Endothelial cell of umbilical vein (primary cell): Measurements from ENCODE around the gene ANO9. TPM values are rescaled to one million over a fixed set of nuclear protein-coding genes. Genes with fewer than 3 reads are reported as not detected.

Experiments
- BruUV-seq: library from RNA; stranded (reverse); fragments of 400-500 nt; replicated peaks from 2 replicates; lab custom pipeline; 2021; lab: Mats Ljungman, UMichigan
- CTCF ChIA-PET: fragments of 300-600, 350-600 bp; sonication (Branson Sonifier 250); formaldehyde crosslinking; loops from one replicate; lab custom pipeline; 2021; ENCODE audit warnings: antibody characterized with exemption, inconsistent platforms; lab: Charles Lee
- POLR2A ChIA-PET: fragments of 300-600, 350-600 bp; sonication (Branson Sonifier 250); formaldehyde crosslinking; loops from one replicate; lab custom pipeline; 2021; ENCODE audit warnings: antibody characterized with exemption, inconsistent platforms; lab: Charles Lee
- DNase-seq: peaks from one replicate; pipeline ENCODE4 v3.0.0-alpha.2; 2011; ENCODE audit warnings: low read depth, low spot score
- FAIRE-seq: peaks from 2 replicates; lab custom pipeline; 2011; peaks lifted over from hg19 to GRCh38; lab: Jason Lieb, UNC
- H2AFZ ChIP-seq: 2 replicates; pipeline ENCODE4 v1.6.0; 2012; ENCODE audit warnings: low read depth, low read length, control low read depth, inconsistent platforms
- H3K27ac ChIP-seq: 2 replicates; pipeline ENCODE4 v1.5.1; 2011; ENCODE audit warnings: low read depth, mild to moderate bottlenecking, control low read depth, low read length, moderate library complexity; ENCODE audit not compliant: insufficient read depth
- H3K27me3 ChIP-seq, 2 experiments: 2 replicates each; pipeline versions ENCODE4 v1.6.0 to v1.6.1; 2011; ENCODE audit warnings: low read length in 2 of 2, mixed read lengths in 1 of 2; ENCODE audit not compliant: control insufficient read depth in 2 of 2, insufficient read depth in 2 of 2
- H3K36me3 ChIP-seq, 2 experiments: 2 replicates in 1 of 2; 3 replicates in 1 of 2; pipeline ENCODE4 v1.5.1; 2011; ENCODE audit warnings: low read length in 2 of 2, mild to moderate bottlenecking in 1 of 2, moderate library complexity in 1 of 2; ENCODE audit not compliant: control insufficient read depth in 2 of 2, insufficient read depth in 2 of 2; ENCODE audit errors: extremely low read depth in 1 of 2
- H3K4me1 ChIP-seq: 3 replicates; pipeline ENCODE4 v1.5.1; 2011; ENCODE audit warnings: mild to moderate bottlenecking, low read length; ENCODE audit not compliant: control insufficient read depth, insufficient read depth; ENCODE audit errors: extremely low read depth
- H3K4me2 ChIP-seq: 2 replicates; pipeline ENCODE4 v1.6.1; 2011; ENCODE audit warnings: low read length, control low read depth, mixed read lengths; ENCODE audit not compliant: insufficient read depth
- H3K4me3 ChIP-seq, 3 experiments: fragments of 200-600 bp in 1 of 3; sonication (generic), shearing (Covaris generic) in 1 of 3; replicated peaks in 1 of 3; 2 replicates each; pipeline ENCODE4 v1.5.1; 2011 to 2016; ENCODE audit warnings: control low read depth in 3 of 3, low read length in 3 of 3, mild to moderate bottlenecking in 2 of 3, inconsistent platforms in 1 of 3, low read depth in 1 of 3, moderate library complexity in 1 of 3; ENCODE audit not compliant: insufficient read depth in 1 of 3
- H3K79me2 ChIP-seq: 2 replicates; pipeline ENCODE4 v1.6.0; 2012; ENCODE audit warnings: low read length, inconsistent platforms; ENCODE audit not compliant: control insufficient read depth, insufficient read depth
- H3K9ac ChIP-seq: replicated peaks from 2 replicates; pipeline ENCODE3; 2011; ENCODE audit warnings: low read length, control low read depth; ENCODE audit not compliant: insufficient read depth; ENCODE audit errors: extremely low read depth
- H3K9me1 ChIP-seq: replicated peaks from 3 replicates; pipeline ENCODE4 v1.6.0; 2011; ENCODE audit warnings: mild to moderate bottlenecking, low read length; ENCODE audit not compliant: control insufficient read depth, insufficient read depth; ENCODE audit errors: extremely low read depth
- H3K9me3 ChIP-seq: replicated peaks from 2 replicates; pipeline ENCODE4 v1.5.1; 2012; ENCODE audit warnings: low read length, inconsistent platforms; ENCODE audit not compliant: control insufficient read depth, insufficient read depth
- H4K20me1 ChIP-seq: replicated peaks from 2 replicates; pipeline ENCODE3; 2011; ENCODE audit warnings: mild to moderate bottlenecking, low read length; ENCODE audit not compliant: control insufficient read depth, insufficient read depth; ENCODE audit errors: extremely low read depth
- CTCF ChIP-seq, 2 donors: IDR thresholded peaks; 1 replicate in 1 of 2; 2 replicates in 1 of 2; pipeline ENCODE4 v1.5.1; 2011; ENCODE audit warnings: low read length in 2 of 2, mild to moderate bottlenecking in 2 of 2, moderate library complexity in 2 of 2, control low read depth in 1 of 2, inconsistent platforms in 1 of 2, low read depth in 1 of 2; ENCODE audit not compliant: insufficient read depth in 1 of 2; ENCODE audit errors: extremely low read depth in 1 of 2
- EZH2 ChIP-seq: IDR thresholded peaks from 2 replicates; pipeline ENCODE4 v1.6.1; 2012; ENCODE audit warnings: borderline replicate concordance, low read depth, mild to moderate bottlenecking, moderate library complexity, low read length, inconsistent platforms; ENCODE audit not compliant: severe bottlenecking
- FOS ChIP-seq: IDR thresholded peaks from 2 replicates; pipeline ENCODE4 v1.6.1; 2011; ENCODE audit warnings: mild to moderate bottlenecking, low read length, moderate library complexity, borderline replicate concordance; ENCODE audit not compliant: insufficient read depth
- GATA2 ChIP-seq: IDR thresholded peaks from 2 replicates; pipeline ENCODE4 v1.7.0; 2011; ENCODE audit warnings: low read depth, mild to moderate bottlenecking, moderate library complexity, mixed read lengths, low read length; ENCODE audit not compliant: insufficient read length, insufficient read depth
- JUN ChIP-seq: IDR thresholded peaks from 2 replicates; pipeline ENCODE4 v1.6.1; 2011; ENCODE audit warnings: borderline replicate concordance, low read depth; ENCODE audit not compliant: insufficient read length, insufficient read depth
- MAX ChIP-seq: IDR thresholded peaks from 2 replicates; pipeline ENCODE4 v1.6.1; 2011; ENCODE audit not compliant: insufficient read depth, insufficient read length
- MYC ChIP-seq: IDR thresholded peaks from one replicate; pipeline ENCODE4 v1.6.1; 2011; ENCODE audit warnings: mild to moderate bottlenecking, low read depth, low read length
- POLR2A ChIP-seq: IDR thresholded peaks from 2 replicates; pipeline ENCODE4 v1.6.1; 2012; ENCODE audit warnings: low read depth, mild to moderate bottlenecking, control low read depth, low read length
- POLR2AphosphoS5 ChIP-seq: IDR thresholded peaks from 2 replicates; pipeline ENCODE4 v1.6.1; 2012; ENCODE audit warnings: low read depth, mild to moderate bottlenecking, control low read depth, low read length, moderate library complexity; ENCODE audit not compliant: insufficient read depth
- dilution Hi-C: fragments of 300-500 bp; cut with MboI; formaldehyde crosslinking; loops from one replicate; pipeline ENCODE4 v1.15.0; 2019; ENCODE audit warnings: low sequenced_read_pairs; ENCODE audit not compliant: extremely low pct_ligation_motif_present
- intact Hi-C: fragments of 100-400 bp; cut with micrococcal nuclease; formaldehyde crosslinking; loops from one replicate; pipeline ENCODE4 v1.10.0; 2022
- polyA plus RNA-seq, 4 experiments: library from polyadenylated mRNA; depleted of rRNA in 3 of 4; stranded (reverse) in 3 of 4; unstranded in 1 of 4; fragments of >200 nt; gene quantifications; 2 replicates each; pipeline versions ENCODE4 v1.2.1 to v1.2.3, GENCODE V29; 2011 to 2012; ENCODE audit warnings: missing spikeins in 1 of 4
- total RNA-seq: library from RNA; stranded (reverse); gene quantifications from 2 replicates; pipeline ENCODE4 v1.2.3, GENCODE V29; 2021

ANO9 gene
- total and polyA plus RNA-seq, 2 donors (not counting 3 experiments of a cell fraction or from before 2014, with no cell fraction given), result 0.23 TPM; not detected in 1

- no peak overlapping the region for H3K27ac ChIP-seq
- no peak overlapping the region for H3K9ac ChIP-seq
- no peak for DNase-seq
- no peak overlapping the region for H3K4me3 ChIP-seq
- H2AFZ ChIP-seq, result no peak overlapping the region
- intact Hi-C loops (no loop called here), dilution Hi-C loops (no loop called here)
- no TSS peak for BruUV-seq
- FAIRE-seq, result no peak
- no peaks in the 10 kb centered on the region for H3K27me3 ChIP-seq
- ChIA-PET POLR2A (no interaction called here), CTCF (interaction anchor here (0.6 kb wide), 1 partner anchor 17 kb away, joined by 3 read pairs; no protein-coding TSS in a partner anchor)
- no peaks in the 10 kb centered on the region for H3K4me1 ChIP-seq
- H3K36me3 ChIP-seq, result no peaks in the 10 kb centered on the region
- TF ChIP-seq GATA2 (no peak), CTCF (IDR thresholded peaks at IDR 0.05; ENCODE audit: extremely low read depth in 1 of 2, insufficient read depth in 1 of 2, low read depth in 1 of 2, low read length in 2 of 2) (no peak), MYC (no peak), FOS (no peak), POLR2A (no peak), EZH2 (no peak), MAX (no peak), JUN (no peak), POLR2AphosphoS5 (no peak)
- H3K79me2 ChIP-seq, result no peaks in the 10 kb centered on the region
- no peaks in the 10 kb centered on the region for H3K9me3 ChIP-seq
- no peaks in the 10 kb centered on the region for H4K20me1 ChIP-seq
- H3K4me2 ChIP-seq, result no peak overlapping the region
- H3K9me1 ChIP-seq, result no peaks in the 10 kb centered on the region
Measured at GRCh38 chr11:431921-432320, 9.9 kb downstream of the ANO9 start.
